Testis (tissue), 3 donors: ENCODE data around the gene CCSER2. TPM values are rescaled to one million over a fixed set of nuclear protein-coding genes. Genes with fewer than 3 reads are reported as not detected.
"Not testable (repeated sequence)": the region's sequence is repeated elsewhere in the genome, so short reads cannot be mapped to it uniquely, and the experiment has no call there.

Source experiments
- DNase-seq: peaks from one replicate; pipeline ENCODE4 v3.0.0-alpha.2; 2019
- H3K27ac ChIP-seq, 2 donors: fragments of 200-600 bp; sonication (generic); one replicate each; pipeline ENCODE4 v1.5.1; 2019
- H3K27me3 ChIP-seq: fragments of 200-600 bp; sonication (generic); one replicate; pipeline ENCODE4 v1.5.1; 2019
- H3K36me3 ChIP-seq: fragments of 200-600 bp; sonication (generic); one replicate; pipeline ENCODE4 v1.5.1; 2017; ENCODE audit warnings: low read depth; ENCODE audit errors: missing control alignments
- H3K4me1 ChIP-seq: fragments of 200-600 bp; sonication (generic); one replicate; pipeline ENCODE4 v1.5.1; 2019
- H3K4me3 ChIP-seq, 2 donors: fragments of 200-600 bp; sonication (generic); one replicate each; pipeline ENCODE4 v1.5.1; 2017 to 2019
- H3K9me3 ChIP-seq: fragments of 200-600 bp; sonication (generic); one replicate; pipeline ENCODE4 v1.5.1; 2017
- POLR2A ChIP-seq: fragments of 450-650 bp; IDR thresholded peaks from one replicate; pipeline ENCODE4 v1.6.1; 2017; ENCODE audit warnings: antibody characterized with exemption, mild to moderate bottlenecking, moderate library complexity
- WGBS, 2 donors: methylation state at CpG; one replicate each; pipeline ENCODE4 v1.1.5; 2018; 5-methylcytosine and 5-hydroxymethylcytosine counted together
- intact Hi-C: fragments of 100-400 bp; cut with DNase I; formaldehyde crosslinking; loops from one replicate; pipeline ENCODE4 v1.15.1; 2023; ENCODE audit warnings: low total_unique reads
- polyA plus RNA-seq: library from polyadenylated mRNA; stranded (reverse); fragments of 350-450 nt; fragmentation: Illumina TruSeq; extraction: RNeasy Lipid Tissue Mini Kit (QIAGEN cat#74804); gene quantifications from one replicate; pipeline ENCODE4 v1.2.3, GENCODE V29; 2014; ENCODE audit warnings: low read depth, low replicate concordance; ENCODE audit not compliant: insufficient read depth
- total RNA-seq, 2 donors: library from RNA; depleted of rRNA; stranded (reverse); fragments of >200 nt; gene quantifications; one replicate each; pipeline ENCODE4 v1.2.3, GENCODE V29; 2016
- TF ChIP-seq, protein P1 (sequence below), 3 experiments: fragments of 450-650 bp in 2 of 3; fragments of 200-600 bp in 1 of 3; sonication (generic) in 1 of 3; IDR thresholded peaks; one replicate each; pipeline ENCODE4 v1.5.1; 2016 to 2019; ENCODE audit warnings: antibody characterized with exemption in 3 of 3, mild to moderate bottlenecking in 2 of 3, moderate library complexity in 1 of 3

CCSER2 gene
- total and polyA plus RNA-seq, 3 donors from 2014 or later = 65.4 to 148 (median 146) TPM

GRCh38 chr10:84521468-84521867 lies 193.1 kb downstream of the CCSER2 start:
- WGBS, 2 donors = 84 to 85% methylated on average over 2 of the region's 2 CpGs
- no peak for TF ChIP-seq POLR2A
- TF ChIP-seq, protein P1, sequence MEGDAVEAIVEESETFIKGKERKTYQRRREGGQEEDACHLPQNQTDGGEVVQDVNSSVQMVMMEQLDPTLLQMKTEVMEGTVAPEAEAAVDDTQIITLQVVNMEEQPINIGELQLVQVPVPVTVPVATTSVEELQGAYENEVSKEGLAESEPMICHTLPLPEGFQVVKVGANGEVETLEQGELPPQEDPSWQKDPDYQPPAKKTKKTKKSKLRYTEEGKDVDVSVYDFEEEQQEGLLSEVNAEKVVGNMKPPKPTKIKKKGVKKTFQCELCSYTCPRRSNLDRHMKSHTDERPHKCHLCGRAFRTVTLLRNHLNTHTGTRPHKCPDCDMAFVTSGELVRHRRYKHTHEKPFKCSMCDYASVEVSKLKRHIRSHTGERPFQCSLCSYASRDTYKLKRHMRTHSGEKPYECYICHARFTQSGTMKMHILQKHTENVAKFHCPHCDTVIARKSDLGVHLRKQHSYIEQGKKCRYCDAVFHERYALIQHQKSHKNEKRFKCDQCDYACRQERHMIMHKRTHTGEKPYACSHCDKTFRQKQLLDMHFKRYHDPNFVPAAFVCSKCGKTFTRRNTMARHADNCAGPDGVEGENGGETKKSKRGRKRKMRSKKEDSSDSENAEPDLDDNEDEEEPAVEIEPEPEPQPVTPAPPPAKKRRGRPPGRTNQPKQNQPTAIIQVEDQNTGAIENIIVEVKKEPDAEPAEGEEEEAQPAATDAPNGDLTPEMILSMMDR (IDR thresholded peaks at IDR 0.05) = no peak
- H3K9me3 ChIP-seq = no peaks in the 10 kb centered on the region
- no peak for DNase-seq
- H3K4me1 ChIP-seq = no peaks in the 10 kb centered on the region
- H3K27me3 ChIP-seq = no peaks in the 10 kb centered on the region
- H3K4me3 ChIP-seq = no peak overlapping the region
- intact Hi-C loops = no loop called here
- H3K36me3 ChIP-seq = no peaks in the 10 kb centered on the region
- no peak overlapping the region for H3K27ac ChIP-seq

GRCh38 chr10:84522612-84523462 lies 194.4 kb downstream of the CCSER2 start:
- TF ChIP-seq, protein P1 (IDR thresholded peaks at IDR 0.05) = no peak
- no peak for TF ChIP-seq POLR2A
- H3K27me3 ChIP-seq = no peaks in the 10 kb centered on the region
- 78 to 82% methylated on average over 9 of the region's 9 CpGs for WGBS, 2 donors
- H3K9me3 ChIP-seq = no peaks in the 10 kb centered on the region
- H3K27ac ChIP-seq = no peak overlapping the region
- no peak for DNase-seq
- H3K4me1 ChIP-seq = no peaks in the 10 kb centered on the region
- intact Hi-C loops = no loop called here
- no peaks in the 10 kb centered on the region for H3K36me3 ChIP-seq
- H3K4me3 ChIP-seq = no peak overlapping the region

DNA sequence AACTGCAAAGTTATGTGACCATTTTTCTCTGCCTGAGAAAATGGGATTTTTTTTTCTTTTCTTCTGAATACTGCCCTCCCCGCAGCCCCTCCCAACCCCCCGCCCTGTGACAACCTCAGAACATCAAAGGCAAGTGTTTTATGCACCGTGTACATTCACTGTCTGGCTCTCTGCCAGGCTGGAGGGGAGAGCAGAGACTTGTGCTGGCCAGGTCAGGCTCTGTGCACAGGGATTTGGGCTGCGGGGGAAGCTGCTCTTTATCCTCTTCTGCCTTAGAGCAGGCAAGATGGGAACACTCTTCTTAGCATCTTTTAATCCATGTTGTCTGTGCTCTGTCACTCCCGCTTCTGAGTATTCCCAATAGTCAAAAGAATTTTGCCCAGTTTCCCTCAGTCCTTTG lies 195.1 kb downstream of the CCSER2 start:
- intact Hi-C loops = no loop called here
- 54 to 63% methylated on average over 5 of the region's 5 CpGs for WGBS, 2 donors

DNA sequence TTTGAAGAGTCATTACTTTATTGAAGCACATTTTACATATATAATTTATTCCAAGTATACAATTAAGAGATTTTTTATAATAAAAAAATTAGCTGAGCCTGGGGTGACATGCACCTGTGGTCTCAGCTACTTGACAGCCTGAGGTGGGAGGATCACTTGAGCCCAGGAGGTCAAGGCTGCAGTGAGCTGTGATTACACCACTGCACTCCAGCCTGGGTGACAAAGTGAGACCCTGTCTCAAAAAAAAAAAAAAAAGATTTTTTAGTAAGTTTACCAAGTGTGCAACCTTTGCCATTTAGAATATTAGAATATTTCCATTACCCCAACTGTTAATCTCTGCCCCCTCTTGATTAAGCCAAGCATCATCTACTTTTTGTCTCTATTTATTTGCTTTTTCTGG lies 196.0 kb downstream of the CCSER2 start:
- H3K27ac ChIP-seq = no peak overlapping the region
- H3K4me1 ChIP-seq = no peaks in the 10 kb centered on the region
- intact Hi-C loops = no loop called here
- H3K27me3 ChIP-seq = no peaks in the 10 kb centered on the region
- no peak overlapping the region for H3K4me3 ChIP-seq
- TF ChIP-seq POLR2A = no peak
- TF ChIP-seq, protein P1 (IDR thresholded peaks at IDR 0.05) = no peak
- no peak for DNase-seq
- no peaks in the 10 kb centered on the region for H3K36me3 ChIP-seq
- H3K9me3 ChIP-seq = no peaks in the 10 kb centered on the region

More for the DNA sequence above, 195.1 kb downstream of the CCSER2 start:
- Histone ChIP-seq H3K36me3 (no peaks in the 10 kb centered on the region), H3K4me3 (no peak overlapping the region), H3K9me3 (no peaks in the 10 kb centered on the region), H3K4me1 (no peaks in the 10 kb centered on the region), H3K27me3 (no peaks in the 10 kb centered on the region), H3K27ac (no peak overlapping the region)
- TF ChIP-seq POLR2A = no peak
- no peak for DNase-seq

DNA sequence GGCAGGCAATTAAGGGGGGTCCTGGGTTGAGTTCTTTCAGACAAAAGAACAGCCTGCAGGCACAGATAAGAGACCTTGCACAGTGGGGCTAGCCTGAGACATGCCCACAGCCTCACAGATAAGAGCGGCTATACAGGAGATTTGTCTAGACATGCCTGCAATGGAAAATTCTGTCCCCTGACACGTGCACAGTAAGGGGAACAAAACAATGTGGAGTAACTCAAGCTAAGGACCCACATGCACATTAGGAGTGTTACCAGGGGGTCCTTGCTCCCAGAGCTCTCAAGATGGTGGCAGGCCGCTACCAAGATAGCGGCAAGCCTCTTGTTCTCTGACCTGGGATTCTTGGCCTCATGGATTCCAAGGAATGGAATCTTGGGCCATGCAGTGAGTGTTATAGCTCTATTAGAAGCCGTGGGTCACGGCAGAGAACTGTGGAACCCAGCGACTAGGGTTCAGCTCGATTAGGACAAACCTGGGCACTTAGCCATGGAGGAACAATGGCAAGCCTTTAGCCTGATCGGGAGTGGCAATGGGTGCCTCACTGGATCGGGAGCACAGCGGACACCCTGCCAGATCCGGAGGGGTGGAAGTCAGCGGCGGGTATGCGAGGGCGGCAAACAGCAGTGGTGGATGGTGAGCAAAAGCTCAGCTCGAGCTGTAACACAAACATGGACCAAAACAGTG lies 196.9 kb downstream of the CCSER2 start:
- DNase-seq = no peak
- Histone ChIP-seq H3K9me3 (no peaks in the 10 kb centered on the region), H3K4me3 (no peak overlapping the region), H3K36me3 (no peaks in the 10 kb centered on the region), H3K4me1 (no peaks in the 10 kb centered on the region), H3K27me3 (no peaks in the 10 kb centered on the region), H3K27ac (no peak overlapping the region)
- 88 to 92% methylated on average over 17 of the region's 17 CpGs for WGBS, 2 donors
- TF ChIP-seq, protein P1 (IDR thresholded peaks at IDR 0.05) = no peak
- TF ChIP-seq POLR2A = no peak
- intact Hi-C loops = no loop called here

GRCh38 chr10:84525807-84526182 lies 197.4 kb downstream of the CCSER2 start:
- DNase-seq, H3K4me3 ChIP-seq, H3K9me3 ChIP-seq, intact Hi-C loops, H3K4me1 ChIP-seq, H3K27ac ChIP-seq, H3K27me3 ChIP-seq, H3K36me3 ChIP-seq: not testable (repeated sequence)
- 94 to 95% methylated on average over 7 of the region's 7 CpGs for WGBS, 2 donors

- H3K4me1 ChIP-seq, H3K27me3 ChIP-seq, H3K36me3 ChIP-seq, DNase-seq, intact Hi-C loops, H3K27ac ChIP-seq, H3K4me3 ChIP-seq, H3K9me3 ChIP-seq: not testable (repeated sequence)
- 93 to 95% methylated on average over 5 of the region's 5 CpGs for WGBS, 2 donors
These were observed 199.0 kb downstream of the CCSER2 start for GRCh38 chr10:84527386-84527785.

- H3K27me3 ChIP-seq, intact Hi-C loops, DNase-seq, H3K4me1 ChIP-seq, H3K36me3 ChIP-seq, H3K4me3 ChIP-seq, H3K9me3 ChIP-seq, H3K27ac ChIP-seq: not testable (repeated sequence)
- 88 to 90% methylated on average over 5 of the region's 5 CpGs for WGBS, 2 donors
These were observed 200.1 kb downstream of the CCSER2 start for GRCh38 chr10:84528526-84528925.
